K562 (cell line): ENCODE measurements around the gene XRCC3. TPM values are rescaled to one million over a fixed set of nuclear protein-coding genes. Genes with fewer than 3 reads are reported as not detected.

Source experiments
- BRF2 ChIP-seq: IDR thresholded peaks from 3 replicates; pipeline ENCODE4 v1.6.1; 2011; ENCODE audit warnings: borderline replicate concordance, mild to moderate bottlenecking; ENCODE audit not compliant: insufficient read length, insufficient read depth
- CTBP1 ChIP-seq: fragments of 450-650 bp; IDR thresholded peaks from 2 replicates; pipeline ENCODE4 v1.6.1; 2016; ENCODE audit warnings: borderline replicate concordance
- E2F3 ChIP-seq: fragments of 250-450 bp; sonication (Bioruptor Pico); IDR thresholded peaks from 2 replicates; pipeline ENCODE4 v1.4.0; 2020; ENCODE audit warnings: mild to moderate bottlenecking
- GATA2 ChIP-seq: sonication (generic); formaldehyde crosslinking; IDR thresholded peaks from 2 replicates; pipeline ENCODE4 v1.4.0; 2020; ENCODE audit warnings: mild to moderate bottlenecking, missing genetic modification reagents
- HDAC2 ChIP-seq: fragments of 450-650 bp; IDR thresholded peaks from 2 replicates; pipeline ENCODE4 v1.6.1; 2016; ENCODE audit warnings: mild to moderate bottlenecking
- HDAC3 ChIP-seq: fragments of 450-650 bp; IDR thresholded peaks from 2 replicates; pipeline ENCODE4 v1.6.1; 2018; ENCODE audit warnings: borderline replicate concordance, mild to moderate bottlenecking, moderate library complexity; ENCODE audit not compliant: partially characterized antibody
- HDGF ChIP-seq: fragments of 450-650 bp; IDR thresholded peaks from 2 replicates; pipeline ENCODE4 v1.6.1; 2016
- HMGN3 ChIP-seq: IDR thresholded peaks from 2 replicates; pipeline ENCODE4 v1.6.1; 2011; ENCODE audit warnings: borderline replicate concordance, low read depth, mild to moderate bottlenecking, mixed read lengths, low read length; ENCODE audit not compliant: insufficient read length; ENCODE audit errors: extremely low read depth
- ID3 ChIP-seq, 2 experiments: fragments of 250-450 bp in 1 of 2; fragments of 450-650 bp in 1 of 2; sonication (Bioruptor Pico) in 1 of 2; IDR thresholded peaks; 2 replicates each; pipeline versions ENCODE4 v1.6.1 to v1.8.0; 2016 to 2021; ENCODE audit warnings: mild to moderate bottlenecking in 2 of 2, moderate library complexity in 2 of 2, missing compliant biosample characterization in 1 of 2, missing genetic modification characterization in 1 of 2
- L3MBTL2 ChIP-seq: fragments of 450-650 bp; IDR thresholded peaks from 2 replicates; pipeline ENCODE4 v1.6.1; 2016; ENCODE audit warnings: mild to moderate bottlenecking, moderate library complexity
- LARP7 ChIP-seq: fragments of 450-650 bp; IDR thresholded peaks from 2 replicates; pipeline ENCODE4 v1.6.1; 2016
- MAX ChIP-seq: sonication (generic); formaldehyde crosslinking; IDR thresholded peaks from 2 replicates; pipeline ENCODE4 v1.9.0; 2022; ENCODE audit warnings: mild to moderate bottlenecking, missing genetic modification reagents
- MCM3 ChIP-seq: fragments of 450-650 bp; IDR thresholded peaks from 2 replicates; pipeline ENCODE4 v1.6.1; 2016
- PHB2 ChIP-seq: fragments of 450-650 bp; IDR thresholded peaks from 2 replicates; pipeline ENCODE4 v1.6.1; 2017; ENCODE audit warnings: low read depth
- PHTF2 ChIP-seq: fragments of 250-450 bp; sonication (Bioruptor Pico); IDR thresholded peaks from 2 replicates; pipeline ENCODE4 v1.5.0; 2021; ENCODE audit warnings: mild to moderate bottlenecking
- POLR2G ChIP-seq: fragments of 200-400 bp; formaldehyde crosslinking; IDR thresholded peaks from 2 replicates; pipeline ENCODE4 v1.6.1; 2017; ENCODE audit warnings: low read depth, mild to moderate bottlenecking, antibody characterized with exemption, low read length, moderate library complexity
- PPARD ChIP-seq: fragments of 250-450 bp; sonication (Bioruptor Pico); IDR thresholded peaks from 2 replicates; pipeline ENCODE4 v1.8.0; 2022; ENCODE audit warnings: inconsistent platforms, mild to moderate bottlenecking, moderate library complexity
- RAD21 ChIP-seq, 2 experiments: fragments of 250-450 bp in 1 of 2; fragments of 450-650 bp in 1 of 2; sonication (Bioruptor Pico) in 1 of 2; formaldehyde crosslinking in 1 of 2; IDR thresholded peaks in 1 of 2; conservative IDR thresholded peaks in 1 of 2; 2 replicates each; pipeline versions ENCODE4 v1.4.0 to v1.8.0; 2020 to 2022; ENCODE audit warnings: mild to moderate bottlenecking in 2 of 2, moderate library complexity in 1 of 2
- RAD51 ChIP-seq: fragments of 450-650 bp; IDR thresholded peaks from 2 replicates; pipeline ENCODE4 v1.7.1; 2016; ENCODE audit warnings: low read depth, mild to moderate bottlenecking, borderline replicate concordance
- TAF1 ChIP-seq: IDR thresholded peaks from 2 replicates; pipeline ENCODE4 v1.6.1; 2011; ENCODE audit warnings: mild to moderate bottlenecking, low read length, moderate library complexity; ENCODE audit not compliant: insufficient read depth, control insufficient read depth, severe bottlenecking; ENCODE audit errors: extremely low read depth
- ZFP36 ChIP-seq: fragments of 150-350 bp; IDR thresholded peaks from 2 replicates; pipeline ENCODE4 v1.6.1; 2018; ENCODE audit warnings: low read length, low read depth; ENCODE audit not compliant: partially characterized antibody
- ZKSCAN3 ChIP-seq: fragments of 250-450 bp; sonication (Bioruptor Pico); IDR thresholded peaks from 2 replicates; pipeline ENCODE4 v1.4.0; 2020
- ZNF512 ChIP-seq: IDR thresholded peaks from 2 replicates; pipeline ENCODE4 v1.6.1; 2016; ENCODE audit warnings: missing genetic modification characterization, missing compliant biosample characterization
- ZNF561 ChIP-seq: fragments of 450-650 bp; formaldehyde crosslinking; conservative IDR thresholded peaks from 2 replicates; pipeline ENCODE4 v1.4.0; 2020; ENCODE audit warnings: mild to moderate bottlenecking, moderate library complexity
- ZNF668 ChIP-seq: fragments of 250-450 bp; sonication (Bioruptor Pico); IDR thresholded peaks from 2 replicates; pipeline ENCODE4 v1.8.0; 2022; ENCODE audit warnings: mild to moderate bottlenecking, inconsistent platforms
- ZNF778 ChIP-seq: fragments of 450-650 bp; formaldehyde crosslinking; IDR thresholded peaks from 2 replicates; pipeline ENCODE4 v1.4.0; 2020; ENCODE audit warnings: mild to moderate bottlenecking, moderate library complexity
- ZZZ3 ChIP-seq: fragments of 450-650 bp; IDR thresholded peaks from 2 replicates; pipeline ENCODE4 v1.6.1; 2016; ENCODE audit warnings: antibody characterized with exemption, mild to moderate bottlenecking, moderate library complexity
- polyA plus RNA-seq, 8 experiments: library from polyadenylated mRNA; depleted of rRNA in 4 of 8; stranded (reverse) in 5 of 8; unstranded in 3 of 8; fragments of >200 nt; fragmentation: Nextera tagmentation in 2 of 8; fragmentation: Illumina TruSeq in 1 of 8; extraction: Ambion mirVana in 2 of 8; extraction: Trizol in 1 of 8; gene quantifications; 2 replicates each; pipeline versions ENCODE4 v1.2.1 to v1.2.3, GENCODE V29; 2011 to 2014; ENCODE audit warnings: inconsistent platforms in 1 of 8, missing spikeins in 1 of 8
- total RNA-seq, 7 experiments: library from RNA; depleted of rRNA in 6 of 7; stranded (reverse); fragments of >200 nt in 6 of 7; fragmentation: Illumina TruSeq in 2 of 7; extraction: Trizol in 2 of 7; gene quantifications; 2 replicates each; pipeline versions ENCODE4 v1.2.1 to v1.2.3, GENCODE V29; 2011 to 2021; ENCODE audit warnings: low replicate concordance in 1 of 7

XRCC3 gene
- total and polyA plus RNA-seq, 9 of the 15 experiments (the other 6 are each of a cell fraction or from before 2014, with no cell fraction given), result 0.34 to 59.3 (median 30.3) TPM

- no peak for TF ChIP-seq POLR2G
- TF ChIP-seq ZKSCAN3, result no peak
- TF ChIP-seq PHB2, result no peak
- TF ChIP-seq MAX, result peak; percentile 59
- no peak for TF ChIP-seq LARP7
- no peak for TF ChIP-seq HMGN3
- TF ChIP-seq E2F3 (CRISPR knock-in tag), result no peak
- TF ChIP-seq PPARD, result no peak
- no peak for TF ChIP-seq RAD51
- TF ChIP-seq HDGF, result no peak
- TF ChIP-seq CTBP1, result no peak
- TF ChIP-seq ZNF668 (CRISPR knock-in tag), result no peak
- no peak for TF ChIP-seq ID3 (CRISPR knock-in tag; IDR thresholded peaks at IDR 0.05)
- TF ChIP-seq ID3 (tag; IDR thresholded peaks at IDR 0.05), result no peak
- TF ChIP-seq PHTF2, result no peak
- no peak for TF ChIP-seq BRF2
- no peak for TF ChIP-seq ZNF512 (tag)
- peak; percentile 50 for TF ChIP-seq L3MBTL2
- no peak for TF ChIP-seq HDAC3
- TF ChIP-seq ZNF561 (CRISPR knock-in tag), result no peak
- TF ChIP-seq GATA2 (CRISPR knock-in tag), result no peak
- no peak for TF ChIP-seq RAD21 (CRISPR knock-in tag; conservative IDR thresholded peaks at IDR 0.05 in 1 of 2, IDR thresholded peaks at IDR 0.05 in 1 of 2)
- no peak for TF ChIP-seq ZZZ3
- no peak for TF ChIP-seq HDAC2
- TF ChIP-seq ZFP36, result peak; percentile 57
- no peak for TF ChIP-seq ZNF778 (CRISPR knock-in tag)
- no peak for TF ChIP-seq MCM3
- TF ChIP-seq TAF1, result no peak
These were observed 31.4 kb upstream of the XRCC3 start (continued) for GRCh38 chr14:103746701-103747100.
